ENCODE measurements around the gene AP2A1.
"Not testable (repeated sequence)": the region's sequence is repeated elsewhere in the genome, so short reads cannot be mapped to it uniquely, and the experiment has no call there.

The AP2A1 gene

DNA sequence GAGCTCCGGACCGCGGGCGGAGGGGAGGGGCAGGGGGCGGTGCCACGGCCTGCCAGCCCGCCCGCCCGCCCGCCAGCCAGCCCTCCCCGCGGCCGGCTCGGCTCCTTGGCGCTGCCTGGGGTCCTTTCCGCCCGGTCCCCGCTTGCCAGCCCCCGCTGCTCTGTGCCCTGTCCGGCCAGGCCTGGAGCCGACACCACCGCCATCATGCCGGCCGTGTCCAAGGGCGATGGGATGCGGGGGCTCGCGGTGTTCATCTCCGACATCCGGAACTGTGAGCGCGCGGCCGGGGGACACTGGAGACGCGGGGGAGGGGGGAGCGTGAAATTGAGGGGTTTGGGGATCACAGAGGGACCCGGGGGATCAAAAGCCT is at the start of gene AP2A1:
TSS of gene AP2A1 (plus strand) at position 72 of the 370 bp plus-strand sequence. CDS start at position 205, 133 bp downstream.
- peak; percentile 58 for DNase-seq

GRCh38 chr19:49718511-49718910 is 48.3 kb upstream of the AP2A1 start:
- no peak for DNase-seq

DNA sequence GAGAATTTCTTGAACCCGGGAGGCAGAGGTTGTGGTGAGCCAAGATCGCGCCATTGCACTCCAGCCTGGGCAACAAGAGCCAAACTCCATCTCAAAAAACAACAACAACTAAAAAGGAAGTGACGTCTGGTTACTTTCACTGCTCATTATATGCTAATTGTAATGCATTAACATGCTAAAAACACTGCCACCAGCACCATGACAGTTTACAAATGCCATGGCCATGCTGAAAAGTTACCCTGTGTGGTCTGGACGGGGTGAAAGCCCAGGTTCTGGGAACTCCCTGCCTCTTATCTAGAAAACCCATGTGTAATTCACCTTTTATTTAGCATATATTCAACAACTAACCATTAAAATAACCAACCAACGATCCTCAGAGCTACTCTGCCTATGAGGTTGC is 47.8 kb upstream of the AP2A1 start:
- no peak for DNase-seq

DNA sequence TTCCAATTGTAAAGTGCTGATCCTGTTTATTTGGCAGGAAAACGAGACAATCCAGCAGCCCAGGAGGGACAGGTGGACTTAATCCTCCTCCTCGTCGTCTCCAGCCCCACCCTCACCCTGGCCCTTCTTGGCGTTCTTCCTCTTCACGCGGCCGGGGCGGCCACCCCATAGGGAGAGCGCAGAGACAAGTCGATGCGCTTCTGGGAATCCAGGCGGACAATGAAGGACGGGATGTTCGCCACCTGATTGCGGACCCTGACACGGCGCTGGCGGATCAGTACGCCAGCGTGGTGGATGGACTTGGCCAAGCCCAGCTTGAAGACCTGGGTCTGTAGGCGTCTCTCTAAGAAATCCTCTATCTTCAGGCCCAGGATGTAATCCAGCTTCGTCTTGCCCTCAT is 47.4 kb upstream of the AP2A1 start:
- DNase-seq = not testable (repeated sequence)

DNA sequence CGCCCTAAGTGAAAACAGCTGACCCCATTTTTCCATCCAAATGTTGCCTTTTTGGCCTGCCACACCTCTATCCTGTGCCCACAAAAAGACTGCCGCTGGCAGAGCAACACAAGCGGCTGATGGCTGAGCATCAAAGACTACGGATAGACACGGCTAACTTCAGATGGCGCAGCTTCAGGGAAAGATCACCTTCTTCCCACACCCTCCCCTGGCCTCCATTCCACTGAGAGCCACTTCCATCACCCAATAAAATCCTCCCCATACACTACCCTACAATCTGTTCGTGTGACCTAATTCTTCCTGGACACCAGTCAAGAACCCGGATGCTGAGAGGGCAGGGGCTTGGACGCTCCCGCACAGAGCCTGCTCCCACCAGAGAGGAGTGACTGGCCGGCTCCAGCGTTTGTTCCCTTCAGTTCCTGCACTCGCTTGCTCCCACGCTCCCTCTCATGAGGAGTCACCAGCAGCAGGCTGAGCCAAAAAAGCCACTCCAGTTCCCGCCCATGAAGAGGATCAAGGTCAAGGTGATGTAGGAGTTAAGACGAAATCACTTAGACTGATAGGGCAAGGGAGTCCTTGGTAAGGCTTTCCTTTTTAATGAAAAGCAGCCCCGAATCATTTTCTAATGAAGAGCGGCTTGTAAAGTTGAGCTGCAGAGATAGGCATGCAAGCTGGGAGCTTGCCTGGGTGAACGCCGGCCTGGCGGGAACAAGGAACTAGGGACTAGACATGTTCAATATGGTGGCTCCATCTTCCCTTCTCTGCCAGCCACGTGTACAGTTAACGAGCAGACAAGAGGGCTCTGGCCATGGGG is 39.4 kb upstream of the AP2A1 start:
- no peak for DNase-seq

- DNase-seq = no peak
These were observed 36.6 kb upstream of the AP2A1 start for GRCh38 chr19:49730166-49730565.

DNA sequence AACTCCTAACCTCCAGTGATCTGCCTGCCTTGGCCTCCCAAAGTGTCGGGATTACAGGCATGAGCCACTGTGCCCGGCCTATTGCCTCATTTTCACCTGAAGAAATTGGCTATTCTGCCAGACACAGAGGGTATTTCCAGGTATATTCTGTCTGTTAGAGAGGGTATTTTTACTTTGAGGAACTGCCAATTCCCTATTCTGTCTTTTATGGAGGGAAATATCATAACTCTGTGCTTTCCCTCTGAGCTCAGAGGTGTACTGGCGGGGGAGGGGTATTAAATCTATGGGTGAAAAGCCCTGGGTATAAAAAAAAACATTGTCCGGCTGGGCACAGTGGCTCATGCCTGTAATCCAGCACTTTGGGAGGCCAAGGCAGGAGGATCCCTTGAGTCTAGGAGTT is 28.5 kb upstream of the AP2A1 start:
- DNase-seq = no peak

GRCh38 chr19:49739098-49739497 is 27.7 kb upstream of the AP2A1 start:
- no peak for DNase-seq

DNA sequence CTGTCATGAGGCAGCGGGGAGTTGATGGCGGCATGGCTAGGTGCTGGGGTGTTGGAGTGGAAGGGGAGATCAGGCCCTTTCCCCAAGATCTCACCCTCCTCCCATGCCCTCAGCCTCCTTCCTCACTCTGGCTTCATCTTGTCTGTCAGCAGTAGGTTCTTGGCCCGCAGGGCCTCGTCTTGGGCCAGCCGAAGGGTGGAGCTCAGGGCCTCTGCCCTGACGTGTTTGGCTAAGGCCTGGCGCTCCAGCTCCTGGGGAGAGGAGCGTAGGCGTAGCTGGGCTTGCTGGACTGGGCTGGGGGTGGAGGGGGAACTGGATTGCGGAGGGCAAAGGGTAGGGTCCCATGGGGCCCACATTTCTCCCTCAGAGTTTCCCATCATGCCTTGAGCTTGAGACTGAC is 26.9 kb upstream of the AP2A1 start:
- no peak for DNase-seq

GRCh38 chr19:49741210-49741844 is 25.5 kb upstream of the AP2A1 start:
- DNase-seq = no peak

- no peak for DNase-seq
These were observed 21.8 kb upstream of the AP2A1 start for GRCh38 chr19:49744946-49745381.

DNA sequence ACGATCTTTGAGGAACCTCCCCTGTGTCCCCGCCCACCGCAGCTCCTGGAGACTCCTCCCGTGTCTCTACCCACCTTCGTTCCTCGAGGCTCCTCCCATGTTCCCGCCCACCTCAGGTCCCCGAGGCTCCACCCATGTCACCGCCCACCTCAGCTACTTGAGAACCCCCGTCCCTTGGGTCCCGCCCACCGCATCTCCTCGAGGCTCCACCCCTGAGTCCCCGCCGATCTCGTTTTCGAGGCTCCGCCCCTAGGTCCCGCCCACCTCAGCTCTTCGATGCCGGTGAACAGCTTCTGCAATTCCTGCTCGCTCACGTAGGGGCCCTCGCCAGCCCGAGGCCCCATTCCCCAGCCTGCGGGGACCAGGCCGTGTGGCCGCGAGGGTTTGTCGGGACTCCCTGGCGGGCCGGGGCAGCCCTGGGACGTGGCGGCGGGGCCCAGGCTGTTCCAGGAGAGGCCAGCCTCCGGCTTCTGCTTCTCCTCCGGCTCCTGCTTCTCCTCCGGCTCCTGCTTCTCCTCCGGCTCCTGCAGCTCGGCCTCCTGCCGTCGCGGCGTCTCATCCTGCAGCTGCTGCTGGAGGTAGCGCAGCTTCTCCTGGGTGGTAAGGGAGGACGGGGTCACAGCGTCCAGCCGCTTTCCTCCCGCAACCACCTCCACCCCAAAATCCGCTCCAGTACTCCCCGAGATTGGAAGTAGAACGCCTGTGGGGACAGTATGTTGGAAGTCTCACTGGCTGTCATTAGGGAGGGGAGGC is 20.4 kb upstream of the AP2A1 start:
- no peak for DNase-seq

DNA sequence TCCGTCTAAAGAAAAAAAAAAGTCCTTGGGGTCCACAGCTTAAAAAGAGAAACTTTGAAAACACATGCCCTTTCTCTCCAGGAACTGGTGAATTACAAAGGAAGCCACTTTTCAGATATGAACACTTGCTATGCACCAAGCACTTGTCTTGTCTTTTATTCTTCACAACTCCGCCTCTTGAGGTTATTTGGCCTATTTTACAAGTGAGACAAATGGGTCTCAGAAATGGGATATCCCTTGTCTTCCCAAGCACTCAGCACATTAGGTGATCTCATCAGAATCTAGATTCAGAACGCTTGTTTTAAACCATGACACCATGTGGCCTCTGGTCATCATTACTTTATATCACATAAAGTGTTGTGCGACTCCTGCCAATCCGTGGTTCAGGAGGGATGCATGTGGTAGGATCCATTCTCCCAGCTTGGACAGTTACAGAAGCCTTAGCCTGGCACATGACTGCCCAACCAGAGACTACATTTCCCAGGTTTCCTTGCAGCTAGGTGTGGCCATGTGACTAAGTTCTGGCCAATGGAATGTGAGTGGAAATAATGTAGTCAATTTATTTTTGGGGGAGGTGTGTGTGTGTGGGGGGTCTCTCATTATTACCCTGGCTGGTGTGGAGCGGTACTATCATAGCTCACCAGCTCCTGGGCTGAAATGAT is 17.6 kb upstream of the AP2A1 start:
- no peak for DNase-seq

- DNase-seq = no peak
These were observed 17.0 kb upstream of the AP2A1 start for GRCh38 chr19:49749771-49750170.

- DNase-seq = no peak
These were observed 14.1 kb upstream of the AP2A1 start for GRCh38 chr19:49752701-49753100.

DNA sequence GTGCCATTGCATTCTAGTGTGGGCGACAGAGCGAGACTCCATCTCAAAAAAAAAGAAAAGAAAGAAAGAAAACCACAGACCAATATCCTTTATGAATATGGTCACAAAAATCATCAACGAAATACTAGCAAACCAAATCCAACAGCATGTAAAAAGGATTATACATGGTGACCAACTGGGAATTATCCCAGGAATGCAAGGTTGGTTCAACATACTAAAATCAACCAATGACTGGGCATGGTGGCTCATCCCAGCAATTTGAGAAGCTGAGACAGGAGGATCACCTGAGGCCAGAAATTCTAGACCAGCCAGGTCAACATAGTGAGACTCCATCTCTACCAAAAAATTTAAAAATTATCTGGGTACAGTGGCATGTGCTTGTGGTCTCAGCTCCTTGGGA is 10.8 kb upstream of the AP2A1 start:
- DNase-seq = no peak

DNA sequence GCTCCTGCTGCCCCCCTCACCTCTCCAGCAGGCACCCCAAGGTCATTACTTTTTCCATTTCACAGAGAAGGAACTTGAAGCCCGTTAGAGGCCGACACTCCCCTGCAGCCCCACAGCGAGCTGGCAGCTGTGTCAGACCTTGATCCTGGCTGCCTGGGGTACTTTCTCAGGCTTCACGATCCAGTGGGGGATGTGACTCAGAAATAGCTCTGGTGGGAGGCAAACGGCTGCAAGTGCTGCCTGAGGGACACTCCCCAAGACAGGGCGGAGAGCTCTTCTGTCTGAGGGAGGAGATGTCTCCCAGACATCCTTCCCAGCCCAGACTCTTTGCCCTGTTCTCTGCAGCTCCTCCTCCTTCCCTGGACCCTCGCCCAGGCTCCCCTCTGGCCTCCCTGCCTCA is 8.5 kb upstream of the AP2A1 start:
- DNase-seq = no peak

DNA sequence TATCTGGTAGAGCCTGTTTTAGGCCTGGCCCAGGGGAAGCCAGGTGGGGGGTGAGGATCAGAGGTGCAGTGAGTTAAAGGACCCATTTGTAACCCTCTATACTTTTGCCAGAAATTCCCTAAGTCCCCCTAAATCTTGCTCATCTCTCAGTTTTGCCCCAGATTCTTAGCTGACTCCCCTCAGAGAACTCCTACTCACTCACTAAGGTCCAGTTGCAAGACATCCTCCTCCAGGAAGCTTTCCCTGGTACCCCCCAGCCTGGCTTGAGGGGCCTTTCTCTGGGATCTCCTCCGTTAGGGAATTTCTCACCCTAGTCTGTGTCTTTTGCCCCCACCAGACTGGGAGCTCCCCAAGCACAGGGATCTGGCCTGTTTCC is 5.6 kb upstream of the AP2A1 start:
- DNase-seq = no peak

- no peak for DNase-seq
These were observed 5.0 kb upstream of the AP2A1 start for GRCh38 chr19:49761625-49762311.

- DNase-seq = no peak
These were observed 3.6 kb upstream of the AP2A1 start, which contains the start of gene TSKS for GRCh38 chr19:49763230-49763629. TSKS (minus strand) TSS chr19:49763306; CDS start chr19:49763247, 59 bp downstream.

- no peak for DNase-seq
These were observed 2.5 kb upstream of the AP2A1 start for GRCh38 chr19:49764341-49764740.
